A549 (cell line): ENCODE results near the gene P2RY14.

Source experiments
- BHLHE40 ChIP-seq: IDR thresholded peaks from 2 replicates; pipeline ENCODE4 v1.6.1; 2012; ENCODE audit warnings: low read depth, low read length, inconsistent platforms
- CBX2 ChIP-seq: fragments of 200-600 bp; sonication (generic); IDR thresholded peaks from 2 replicates; pipeline ENCODE4 v1.6.1; 2016; ENCODE audit warnings: low read depth, mild to moderate bottlenecking, borderline replicate concordance
- CTCF ChIP-seq: fragments of >200 bp; sonication (Bioruptor Twin); formaldehyde crosslinking; IDR thresholded peaks from 3 replicates; pipeline ENCODE4 v1.5.1; 2016
- FOSL2 ChIP-seq, 2 experiments: fragments of 450-650 bp in 1 of 2; fragments of >200 bp in 1 of 2; sonication (Bioruptor Twin) in 1 of 2; formaldehyde crosslinking; IDR thresholded peaks; 2 replicates each; pipeline versions ENCODE4 v1.5.0 to v1.6.1; 2016 to 2020; ENCODE audit warnings: mild to moderate bottlenecking in 1 of 2, moderate library complexity in 1 of 2
- HDAC2 ChIP-seq: fragments of 200-600 bp; sonication (generic); IDR thresholded peaks from 2 replicates; pipeline ENCODE4 v1.6.1; 2016
- MAX ChIP-seq: IDR thresholded peaks from 2 replicates; pipeline ENCODE4 v1.6.1; 2012
- MAZ ChIP-seq: fragments of 150-350 bp; IDR thresholded peaks from 2 replicates; pipeline ENCODE4 v1.6.1; 2014; ENCODE audit warnings: antibody characterized with exemption, low read depth, low read length, borderline replicate concordance
- NFE2L2 ChIP-seq: fragments of 150-350 bp; conservative IDR thresholded peaks from 2 replicates; pipeline ENCODE4 v1.6.1; 2014; ENCODE audit warnings: low read length
- POLR2A ChIP-seq: IDR thresholded peaks from 2 replicates; pipeline ENCODE4 v1.6.1; 2012; ENCODE audit warnings: mild to moderate bottlenecking, low read length
- REST ChIP-seq: fragments of 200-600 bp; sonication (generic); IDR thresholded peaks from 2 replicates; pipeline ENCODE4 v1.6.1; 2016; ENCODE audit warnings: antibody characterized with exemption, mild to moderate bottlenecking, moderate library complexity
- RFX5 ChIP-seq: fragments of 450-650 bp; IDR thresholded peaks from 2 replicates; pipeline ENCODE4 v1.7.1; 2014; ENCODE audit warnings: antibody characterized with exemption, mild to moderate bottlenecking, moderate library complexity
- SMC3 ChIP-seq: fragments of >200 bp; sonication (Bioruptor Twin); formaldehyde crosslinking; IDR thresholded peaks from 3 replicates; pipeline ENCODE4 v1.6.1; 2018; ENCODE audit warnings: inconsistent platforms

- no peak for TF ChIP-seq CTCF
- no peak for TF ChIP-seq POLR2A
- no peak for TF ChIP-seq RFX5
- no peak for TF ChIP-seq SMC3
- no peak for TF ChIP-seq MAX
- no peak for TF ChIP-seq CBX2
- no peak for TF ChIP-seq MAZ
- TF ChIP-seq HDAC2 = no peak
- no peak for TF ChIP-seq FOSL2 (IDR thresholded peaks at IDR 0.05)
- no peak for TF ChIP-seq FOSL2 (CRISPR knock-in tag; IDR thresholded peaks at IDR 0.05)
- TF ChIP-seq BHLHE40 = no peak
- no peak for TF ChIP-seq REST
- TF ChIP-seq NFE2L2 = no peak
Measured at GRCh38 chr3:151236316-151236715, 42.0 kb downstream of the P2RY14 start.
